Measurements from ENCODE around the gene FCRL2. TPM values are rescaled to one million over a fixed set of nuclear protein-coding genes. Genes with fewer than 3 reads are reported as not detected.

FCRL2 gene
- total RNA-seq, 2 donors from 2014 or later: not detected

DNA sequence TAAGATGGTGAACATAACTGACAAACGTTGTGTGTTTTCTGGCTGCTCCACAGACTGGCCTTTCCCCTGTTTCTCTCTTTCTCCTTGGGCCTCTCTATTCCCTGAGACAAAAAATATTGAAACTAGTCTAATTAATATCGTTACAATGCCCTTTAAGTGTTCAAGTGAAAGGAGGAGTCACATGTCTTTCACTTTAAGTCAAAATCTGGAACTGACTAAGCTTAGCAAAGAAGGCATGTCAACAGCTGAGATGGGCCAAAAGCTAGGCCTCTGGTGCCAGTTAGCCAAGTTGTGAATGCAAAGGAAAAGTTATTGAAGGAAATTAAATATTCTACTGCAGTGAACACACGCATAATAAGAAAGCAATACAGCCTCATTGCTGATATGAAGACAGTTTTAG lies 44.2 kb downstream of the FCRL2 start:
- Histone ChIP-seq H3K9me3 (no peaks in the 10 kb centered on the region), H3K4me3 (no peak overlapping the region), H3K36me3 (no peaks in the 10 kb centered on the region), H3K27me3 (replicated peaks; ENCODE audit: insufficient read depth) (no peaks in the 10 kb centered on the region), H3K4me1 (ENCODE audit: control insufficient read depth in 1 of 2, low read depth in 2 of 2) (no peaks in the 10 kb centered on the region), H3K27ac (no peak overlapping the region)
- ATAC-seq (ENCODE audit: insufficient number of reproducible peaks, low FRiP score, low read depth) (no peak), DNase-seq (ENCODE audit: low spot score) (no peak)
- TF ChIP-seq, protein P1, sequence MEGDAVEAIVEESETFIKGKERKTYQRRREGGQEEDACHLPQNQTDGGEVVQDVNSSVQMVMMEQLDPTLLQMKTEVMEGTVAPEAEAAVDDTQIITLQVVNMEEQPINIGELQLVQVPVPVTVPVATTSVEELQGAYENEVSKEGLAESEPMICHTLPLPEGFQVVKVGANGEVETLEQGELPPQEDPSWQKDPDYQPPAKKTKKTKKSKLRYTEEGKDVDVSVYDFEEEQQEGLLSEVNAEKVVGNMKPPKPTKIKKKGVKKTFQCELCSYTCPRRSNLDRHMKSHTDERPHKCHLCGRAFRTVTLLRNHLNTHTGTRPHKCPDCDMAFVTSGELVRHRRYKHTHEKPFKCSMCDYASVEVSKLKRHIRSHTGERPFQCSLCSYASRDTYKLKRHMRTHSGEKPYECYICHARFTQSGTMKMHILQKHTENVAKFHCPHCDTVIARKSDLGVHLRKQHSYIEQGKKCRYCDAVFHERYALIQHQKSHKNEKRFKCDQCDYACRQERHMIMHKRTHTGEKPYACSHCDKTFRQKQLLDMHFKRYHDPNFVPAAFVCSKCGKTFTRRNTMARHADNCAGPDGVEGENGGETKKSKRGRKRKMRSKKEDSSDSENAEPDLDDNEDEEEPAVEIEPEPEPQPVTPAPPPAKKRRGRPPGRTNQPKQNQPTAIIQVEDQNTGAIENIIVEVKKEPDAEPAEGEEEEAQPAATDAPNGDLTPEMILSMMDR (IDR thresholded peaks at IDR 0.05): no peak

DNA sequence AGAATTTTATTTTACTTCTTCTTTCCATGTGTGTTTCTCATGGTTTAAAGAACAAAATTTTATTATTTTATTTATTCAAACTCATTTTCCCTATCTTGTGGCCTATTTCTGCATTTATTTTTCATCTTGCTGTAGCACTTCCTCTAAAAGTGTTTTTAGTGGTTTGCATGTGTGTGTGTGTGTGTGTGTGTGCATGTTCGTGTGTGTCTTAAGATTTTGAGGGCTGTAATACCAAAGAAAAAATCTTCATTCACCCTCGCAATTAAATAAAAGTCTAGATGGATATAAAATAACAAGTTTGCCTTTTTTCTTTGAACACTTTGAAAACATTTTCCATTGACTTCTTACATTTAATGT lies 51.7 kb downstream of the FCRL2 start:
- Histone ChIP-seq H3K36me3 (no peaks in the 10 kb centered on the region), H3K27me3 (replicated peaks; ENCODE audit: insufficient read depth) (no peaks in the 10 kb centered on the region), H3K4me3 (no peak overlapping the region), H3K9me3 (no peaks in the 10 kb centered on the region), H3K27ac (no peak overlapping the region), H3K4me1 (ENCODE audit: control insufficient read depth in 1 of 2, low read depth in 2 of 2) (no peaks in the 10 kb centered on the region)
- DNase-seq (ENCODE audit: low spot score): no peak
- ATAC-seq (ENCODE audit: insufficient number of reproducible peaks, low FRiP score, low read depth): no peak
- TF ChIP-seq, protein P1 (IDR thresholded peaks at IDR 0.05): no peak

DNA sequence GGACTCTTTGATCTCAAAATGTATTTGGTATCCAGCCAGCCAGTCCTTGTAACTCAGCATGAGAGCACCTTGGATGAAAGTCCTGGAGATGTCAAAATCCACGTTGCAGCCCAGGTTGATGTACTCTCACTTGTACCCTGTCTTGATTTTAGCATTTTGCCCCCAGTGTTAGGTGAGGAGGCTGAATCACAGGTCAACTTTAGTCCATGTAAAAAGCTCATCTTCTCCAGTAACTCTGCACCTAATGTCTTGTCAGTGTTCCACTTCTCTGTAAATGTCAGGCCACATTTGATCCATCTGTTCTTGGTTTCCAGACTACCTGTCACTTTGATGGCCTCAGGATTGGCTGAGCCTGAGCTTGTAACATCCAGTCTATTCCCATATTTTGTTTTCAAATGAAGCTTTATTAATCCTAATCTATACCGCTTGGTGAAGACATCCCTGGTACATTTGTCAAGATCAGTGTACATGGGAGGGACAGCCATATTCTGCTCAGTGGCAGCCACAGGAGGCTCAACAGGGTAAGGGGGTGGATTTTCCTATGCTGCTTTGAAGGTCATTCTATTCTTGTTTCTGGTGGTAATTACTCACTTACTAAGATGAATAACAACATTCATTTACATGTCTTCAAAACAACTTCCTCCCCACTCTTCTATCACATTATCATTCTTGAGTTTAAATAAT lies 52.3 kb downstream of the FCRL2 start:
- TF ChIP-seq, protein P1 (IDR thresholded peaks at IDR 0.05): no peak
- H3K4me3 ChIP-seq: no peak overlapping the region
- H3K36me3 ChIP-seq: no peaks in the 10 kb centered on the region
- ATAC-seq (ENCODE audit: insufficient number of reproducible peaks, low FRiP score, low read depth) (no peak), DNase-seq (ENCODE audit: low spot score) (no peak)
- H3K9me3 ChIP-seq: no peaks in the 10 kb centered on the region
- H3K27ac ChIP-seq: no peak overlapping the region
- no peaks in the 10 kb centered on the region for H3K27me3 ChIP-seq (replicated peaks; ENCODE audit: insufficient read depth)
- no peaks in the 10 kb centered on the region for H3K4me1 ChIP-seq (ENCODE audit: control insufficient read depth in 1 of 2, low read depth in 2 of 2)

DNA sequence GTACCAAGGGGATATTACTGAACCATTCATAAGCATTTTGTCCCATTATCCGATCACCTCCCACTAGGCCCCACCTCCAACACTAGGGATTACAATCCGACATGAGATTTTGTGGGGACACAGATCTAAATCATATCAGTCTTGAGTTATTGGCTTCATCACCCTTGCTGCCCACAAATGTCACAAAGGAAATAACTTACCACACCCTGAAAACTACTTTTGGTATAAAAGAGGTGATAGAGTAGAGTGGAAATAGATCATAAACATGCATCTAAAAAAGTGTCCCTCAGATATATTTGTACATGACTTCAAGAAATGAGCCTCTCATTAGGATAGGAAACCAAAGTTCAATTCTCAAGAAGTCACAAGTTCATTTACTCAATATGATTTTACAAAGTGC lies 53.8 kb downstream of the FCRL2 start:
- ATAC-seq (ENCODE audit: insufficient number of reproducible peaks, low FRiP score, low read depth): no peak
- H3K36me3 ChIP-seq: no peaks in the 10 kb centered on the region
- TF ChIP-seq, protein P1 (IDR thresholded peaks at IDR 0.05): no peak

DNA sequence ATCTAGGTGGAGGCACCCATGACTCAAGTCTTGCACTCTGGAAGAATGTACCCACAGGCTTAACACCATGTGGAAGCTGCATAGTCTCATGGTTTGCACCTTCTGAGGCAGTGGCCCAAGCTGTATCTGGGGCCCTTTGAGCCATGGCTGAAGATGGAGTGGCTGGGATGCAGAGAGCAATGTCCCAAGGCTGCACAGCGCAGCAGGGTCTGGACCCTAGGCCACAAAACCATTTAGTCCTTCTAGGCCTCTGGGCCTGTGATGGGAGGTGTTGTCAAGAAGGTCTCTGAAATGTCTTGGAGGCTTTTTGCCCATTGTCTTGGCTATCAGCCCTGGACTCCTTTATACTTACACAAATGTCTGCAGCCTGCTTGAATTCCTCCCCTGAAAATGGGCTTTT lies 54.9 kb downstream of the FCRL2 start:
- TF ChIP-seq, protein P1 (IDR thresholded peaks at IDR 0.05): no peak
- Histone ChIP-seq H3K4me1 (ENCODE audit: control insufficient read depth in 1 of 2, low read depth in 2 of 2) (no peaks in the 10 kb centered on the region), H3K27me3 (replicated peaks; ENCODE audit: insufficient read depth) (no peaks in the 10 kb centered on the region), H3K4me3 (no peak overlapping the region), H3K36me3 (no peaks in the 10 kb centered on the region), H3K9me3 (no peaks in the 10 kb centered on the region), H3K27ac (no peak overlapping the region)
- no peak for DNase-seq (ENCODE audit: low spot score)
- ATAC-seq (ENCODE audit: insufficient number of reproducible peaks, low FRiP score, low read depth): no peak

More for the DNA sequence above, 53.8 kb downstream of the FCRL2 start:
- no peaks in the 10 kb centered on the region for H3K9me3 ChIP-seq
- H3K27me3 ChIP-seq (replicated peaks; ENCODE audit: insufficient read depth): no peaks in the 10 kb centered on the region
- no peaks in the 10 kb centered on the region for H3K4me1 ChIP-seq (ENCODE audit: control insufficient read depth in 1 of 2, low read depth in 2 of 2)
- no peak overlapping the region for H3K4me3 ChIP-seq
- no peak overlapping the region for H3K27ac ChIP-seq
- DNase-seq (ENCODE audit: low spot score): no peak

Data from thoracic aorta (tissue), 2 donors.